Measurements from ENCODE around the gene BAAT. TPM values are rescaled to one million over a fixed set of nuclear protein-coding genes. Genes with fewer than 3 reads are reported as not detected.

BAAT gene
- total and polyA plus RNA-seq, 5 donors from 2014 or later, result 0.09 to 0.15 TPM; not detected in 3

DNA sequence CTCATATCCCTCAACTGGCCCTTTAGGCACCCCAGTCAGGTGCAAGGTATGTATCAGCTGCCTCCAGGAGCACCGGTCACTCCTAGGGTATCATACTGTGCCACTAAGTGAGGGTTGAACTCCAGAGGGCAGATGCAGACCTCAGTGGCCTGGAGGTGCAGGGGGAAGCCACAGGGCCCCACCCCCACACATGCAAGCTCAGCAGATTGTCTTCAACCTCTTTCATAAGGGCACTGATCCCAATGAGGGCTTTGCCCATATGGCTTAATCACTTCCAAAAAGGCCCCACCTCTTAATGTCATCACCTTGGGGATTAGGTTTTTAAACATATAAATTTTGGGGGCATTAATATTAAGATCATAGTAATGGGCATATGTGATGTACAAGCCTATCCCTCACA, 28.2 kb downstream of the BAAT start:
- Mint-ChIP-seq H3K9me3 (peaks cover 0 to 3% (median 0%) of the 10 kb centered on the region in 7 donors), H3K27me3 (no peaks in the 10 kb centered on the region), H3K36me3 (no peaks in the 10 kb centered on the region), H3K4me1 (no peaks in the 10 kb centered on the region), H3K4me3 (no peak overlapping the region), H3K27ac (no peak overlapping the region)
- no peaks in the 10 kb centered on the region for H3K27me3 ChIP-seq (ENCODE audit: control insufficient read depth, insufficient read depth, low read length)
- no peaks in the 10 kb centered on the region for H3K4me1 ChIP-seq (ENCODE audit: control insufficient read depth, insufficient read depth, low read length, poor library complexity, severe bottlenecking)
- no peaks in the 10 kb centered on the region for H3K36me3 ChIP-seq (ENCODE audit: control insufficient read depth, insufficient read depth, low read length)
- no peak for DNase-seq
- H3K9me3 ChIP-seq (ENCODE audit: control insufficient read depth in 2 of 2, low read length in 2 of 2), result no peaks in the 10 kb centered on the region
- H3K4me3 ChIP-seq (ENCODE audit: low read depth, low read length), result no peak overlapping the region
- no peak overlapping the region for H3K27ac ChIP-seq (ENCODE audit: insufficient read depth, low read length, poor library complexity, severe bottlenecking)
- ATAC-seq (ENCODE audit: low read depth in 2 of 2), result no peak

DNA sequence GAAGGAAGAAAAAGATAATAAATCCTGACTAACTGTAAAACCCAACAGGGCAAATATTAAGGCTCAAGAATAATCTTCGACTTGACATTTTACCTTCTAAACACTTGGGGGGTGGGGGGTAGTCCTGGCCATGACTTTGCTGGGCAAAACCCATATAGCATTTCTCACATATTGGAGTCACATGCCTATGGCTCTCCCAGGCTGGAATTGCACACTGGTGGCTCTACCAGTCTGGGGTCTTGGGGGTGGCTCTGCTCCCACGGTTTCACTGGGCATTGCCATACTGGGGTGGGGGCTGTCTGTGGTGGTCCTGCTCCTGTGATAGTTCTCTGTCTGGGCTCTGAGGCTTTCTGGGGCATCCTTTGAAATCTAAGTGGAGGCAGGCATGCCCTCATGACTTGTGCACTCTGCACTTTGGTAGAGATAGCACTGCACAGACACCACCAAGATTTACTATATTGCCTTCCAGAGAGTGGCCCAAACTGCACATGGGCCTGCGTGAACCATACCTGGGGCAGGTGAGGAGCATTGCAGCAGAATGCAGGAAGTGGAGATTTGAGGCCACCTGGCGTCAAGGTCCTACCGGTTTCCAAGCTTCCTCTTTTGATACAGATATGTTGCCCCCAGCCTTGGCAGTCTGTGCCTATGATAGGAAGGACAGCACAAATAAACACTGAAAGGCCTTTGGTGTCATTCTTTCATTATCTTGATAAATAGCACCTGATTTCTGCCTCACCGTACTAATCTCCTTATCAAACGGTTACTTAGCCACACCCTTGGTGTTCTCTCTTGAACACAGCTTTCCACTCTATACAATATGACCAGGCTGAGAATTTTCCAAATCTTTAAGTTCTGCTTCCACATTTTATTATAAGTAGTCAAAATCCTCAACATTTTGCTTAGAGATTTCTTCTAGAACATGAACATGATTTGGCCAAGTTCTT, 29.8 kb downstream of the BAAT start:
- Histone ChIP-seq H3K4me3 (ENCODE audit: low read depth, low read length) (no peak overlapping the region), H3K4me1 (ENCODE audit: control insufficient read depth, insufficient read depth, low read length, poor library complexity, severe bottlenecking) (no peaks in the 10 kb centered on the region), H3K36me3 (ENCODE audit: control insufficient read depth, insufficient read depth, low read length) (no peaks in the 10 kb centered on the region), H3K27me3 (ENCODE audit: control insufficient read depth, insufficient read depth, low read length) (no peaks in the 10 kb centered on the region), H3K9me3 (ENCODE audit: control insufficient read depth in 2 of 2, low read length in 2 of 2) (no peaks in the 10 kb centered on the region), H3K27ac (ENCODE audit: insufficient read depth, low read length, poor library complexity, severe bottlenecking) (no peak overlapping the region)
- Mint-ChIP-seq H3K27ac (no peak overlapping the region), H3K4me1 (no peaks in the 10 kb centered on the region), H3K4me3 (no peak overlapping the region), H3K36me3 (no peaks in the 10 kb centered on the region), H3K27me3 (peaks cover 5% of the 10 kb centered on the region), H3K9me3 (peaks cover 0 to 2% (median 0%) of the 10 kb centered on the region in 7 donors)
- ATAC-seq (ENCODE audit: low read depth in 2 of 2) (no peak), DNase-seq (no peak)

- H3K36me3 Mint-ChIP-seq, result no peaks in the 10 kb centered on the region
- H3K4me3 Mint-ChIP-seq, result no peak overlapping the region
- H3K27ac Mint-ChIP-seq, result no peak overlapping the region
- no peak for ATAC-seq (ENCODE audit: low read depth in 2 of 2)
- H3K4me3 ChIP-seq (ENCODE audit: low read depth, low read length), result no peak overlapping the region
- H3K9me3 Mint-ChIP-seq, result peaks cover 0 to 2% (median 0%) of the 10 kb centered on the region in 7 donors
- no peaks in the 10 kb centered on the region for H3K4me1 ChIP-seq (ENCODE audit: control insufficient read depth, insufficient read depth, low read length, poor library complexity, severe bottlenecking)
- no peaks in the 10 kb centered on the region for H3K36me3 ChIP-seq (ENCODE audit: control insufficient read depth, insufficient read depth, low read length)
- no peaks in the 10 kb centered on the region for H3K9me3 ChIP-seq (ENCODE audit: control insufficient read depth in 2 of 2, low read length in 2 of 2)
- H3K27me3 ChIP-seq (ENCODE audit: control insufficient read depth, insufficient read depth, low read length), result no peaks in the 10 kb centered on the region
- H3K27me3 Mint-ChIP-seq, result peaks cover 5% of the 10 kb centered on the region
- DNase-seq, result no peak
- no peak overlapping the region for H3K27ac ChIP-seq (ENCODE audit: insufficient read depth, low read length, poor library complexity, severe bottlenecking)
- H3K4me1 Mint-ChIP-seq, result no peaks in the 10 kb centered on the region
These were observed 30.6 kb downstream of the BAAT start for GRCh38 chr9:101354143-101354764.

DNA sequence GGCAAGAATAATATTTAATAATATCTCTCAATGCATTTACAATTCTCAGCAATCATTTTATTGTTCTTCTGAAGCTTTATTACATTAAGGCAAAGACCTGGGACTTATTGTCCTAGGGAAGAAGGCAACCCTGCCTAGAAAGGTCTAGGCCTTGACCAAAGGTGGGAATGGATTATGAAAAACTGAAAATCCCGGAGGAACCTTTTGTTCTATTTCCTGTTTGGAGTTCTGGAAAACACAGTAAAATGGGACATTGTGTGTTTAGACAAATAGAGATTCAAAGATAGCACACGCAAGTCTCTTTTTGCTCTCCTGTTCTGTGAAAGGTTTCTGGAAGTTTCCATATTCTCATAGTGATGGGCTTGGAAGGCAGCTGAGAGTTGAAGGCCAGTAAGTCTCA, 31.1 kb downstream of the BAAT start:
- ATAC-seq (ENCODE audit: low read depth in 2 of 2), result no peak
- Mint-ChIP-seq H3K9me3 (peaks cover 0 to 2% (median 0%) of the 10 kb centered on the region in 7 donors), H3K27me3 (peaks cover 5% of the 10 kb centered on the region)

GRCh38 chr9:101352892-101353463, 31.8 kb downstream of the BAAT start:
- Mint-ChIP-seq H3K27ac (no peak overlapping the region), H3K27me3 (peaks cover 5% of the 10 kb centered on the region), H3K4me1 (no peaks in the 10 kb centered on the region), H3K9me3 (peaks cover 0 to 2% (median 0%) of the 10 kb centered on the region in 7 donors), H3K4me3 (no peak overlapping the region), H3K36me3 (no peaks in the 10 kb centered on the region)
- DNase-seq, result no peak
- H3K4me3 ChIP-seq (ENCODE audit: low read depth, low read length), result no peak overlapping the region
- H3K36me3 ChIP-seq (ENCODE audit: control insufficient read depth, insufficient read depth, low read length), result no peaks in the 10 kb centered on the region
- ATAC-seq (ENCODE audit: low read depth in 2 of 2), result no peak
- H3K9me3 ChIP-seq (ENCODE audit: control insufficient read depth in 2 of 2, low read length in 2 of 2), result no peaks in the 10 kb centered on the region
- no peaks in the 10 kb centered on the region for H3K27me3 ChIP-seq (ENCODE audit: control insufficient read depth, insufficient read depth, low read length)
- H3K4me1 ChIP-seq (ENCODE audit: control insufficient read depth, insufficient read depth, low read length, poor library complexity, severe bottlenecking), result no peaks in the 10 kb centered on the region
- no peak overlapping the region for H3K27ac ChIP-seq (ENCODE audit: insufficient read depth, low read length, poor library complexity, severe bottlenecking)

More for the DNA sequence above, 31.1 kb downstream of the BAAT start:
- Histone ChIP-seq H3K4me3 (ENCODE audit: low read depth, low read length) (no peak overlapping the region), H3K36me3 (ENCODE audit: control insufficient read depth, insufficient read depth, low read length) (no peaks in the 10 kb centered on the region), H3K27me3 (ENCODE audit: control insufficient read depth, insufficient read depth, low read length) (no peaks in the 10 kb centered on the region), H3K9me3 (ENCODE audit: control insufficient read depth in 2 of 2, low read length in 2 of 2) (no peaks in the 10 kb centered on the region), H3K27ac (ENCODE audit: insufficient read depth, low read length, poor library complexity, severe bottlenecking) (no peak overlapping the region), H3K4me1 (ENCODE audit: control insufficient read depth, insufficient read depth, low read length, poor library complexity, severe bottlenecking) (no peaks in the 10 kb centered on the region)
- no peaks in the 10 kb centered on the region for H3K36me3 Mint-ChIP-seq
- H3K4me3 Mint-ChIP-seq, result no peak overlapping the region
- H3K4me1 Mint-ChIP-seq, result no peaks in the 10 kb centered on the region
- no peak for DNase-seq
- no peak overlapping the region for H3K27ac Mint-ChIP-seq

- ATAC-seq (ENCODE audit: low read depth in 2 of 2) (no peak), DNase-seq (no peak)
- Histone ChIP-seq H3K4me3 (ENCODE audit: low read depth, low read length) (no peak overlapping the region), H3K4me1 (ENCODE audit: control insufficient read depth, insufficient read depth, low read length, poor library complexity, severe bottlenecking) (no peaks in the 10 kb centered on the region), H3K9me3 (ENCODE audit: control insufficient read depth in 2 of 2, low read length in 2 of 2) (no peaks in the 10 kb centered on the region), H3K36me3 (ENCODE audit: control insufficient read depth, insufficient read depth, low read length) (no peaks in the 10 kb centered on the region), H3K27ac (ENCODE audit: insufficient read depth, low read length, poor library complexity, severe bottlenecking) (no peak overlapping the region), H3K27me3 (ENCODE audit: control insufficient read depth, insufficient read depth, low read length) (no peaks in the 10 kb centered on the region)
- Mint-ChIP-seq H3K4me3 (no peak overlapping the region), H3K27me3 (peaks cover 11% of the 10 kb centered on the region), H3K9me3 (peaks cover 0 to 2% (median 0%) of the 10 kb centered on the region in 7 donors), H3K4me1 (no peaks in the 10 kb centered on the region), H3K36me3 (no peaks in the 10 kb centered on the region), H3K27ac (no peak overlapping the region)
These were observed 34.5 kb downstream of the BAAT start for GRCh38 chr9:101350285-101350684.

DNA sequence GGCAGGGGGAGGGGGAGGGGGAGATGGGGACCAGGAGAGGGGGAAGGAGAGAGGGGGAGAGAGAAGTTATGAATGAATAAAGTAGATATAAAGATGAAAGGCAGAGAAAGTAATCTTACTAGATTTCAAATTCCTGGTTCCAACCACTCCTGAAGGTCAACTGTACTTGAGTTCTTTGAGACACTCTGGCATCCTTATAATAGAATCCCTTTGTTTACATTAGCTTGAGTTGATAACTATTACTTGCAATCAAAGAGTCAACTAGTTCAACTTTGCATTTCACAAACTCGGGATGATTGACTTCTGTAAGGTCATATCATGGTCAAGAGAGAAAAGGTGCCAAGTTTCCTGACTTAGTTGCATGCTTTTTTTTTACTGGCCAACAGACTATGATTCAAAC, 42.2 kb downstream of the BAAT start:
- Histone ChIP-seq H3K9me3 (ENCODE audit: control insufficient read depth in 2 of 2, low read length in 2 of 2) (no peaks in the 10 kb centered on the region), H3K4me3 (ENCODE audit: low read depth, low read length) (no peak overlapping the region), H3K36me3 (ENCODE audit: control insufficient read depth, insufficient read depth, low read length) (no peaks in the 10 kb centered on the region), H3K4me1 (ENCODE audit: control insufficient read depth, insufficient read depth, low read length, poor library complexity, severe bottlenecking) (no peaks in the 10 kb centered on the region), H3K27me3 (ENCODE audit: control insufficient read depth, insufficient read depth, low read length) (no peaks in the 10 kb centered on the region), H3K27ac (ENCODE audit: insufficient read depth, low read length, poor library complexity, severe bottlenecking) (no peak overlapping the region)
- H3K36me3 Mint-ChIP-seq, result no peaks in the 10 kb centered on the region
- peaks cover 0 to 5% (median 0%) of the 10 kb centered on the region in 7 donors for H3K9me3 Mint-ChIP-seq
- H3K27ac Mint-ChIP-seq, result no peak overlapping the region
- no peaks in the 10 kb centered on the region for H3K4me1 Mint-ChIP-seq
- no peak overlapping the region for H3K4me3 Mint-ChIP-seq
- ATAC-seq (ENCODE audit: low read depth in 2 of 2) (no peak), DNase-seq (no peak)
- H3K27me3 Mint-ChIP-seq, result peaks cover 28% of the 10 kb centered on the region
